Prostate gland (tissue), 2 donors: ENCODE results near the gene MAP3K20.

ENCODE experiments used
- CTCF ChIP-seq, 4 experiments: fragments of 200-600 bp in 2 of 4; fragments of 450-650 bp in 2 of 4; sonication (generic) in 2 of 4; IDR thresholded peaks; 1 replicate in 3 of 4; 2 replicates in 1 of 4; pipeline ENCODE4 v1.5.1; 2016 to 2019; ENCODE audit warnings: antibody characterized with exemption in 4 of 4, mild to moderate bottlenecking in 2 of 4, moderate library complexity in 2 of 4
- POLR2A ChIP-seq: fragments of 450-650 bp; IDR thresholded peaks from one replicate; pipeline ENCODE4 v1.6.1; 2016; ENCODE audit warnings: antibody characterized with exemption, mild to moderate bottlenecking
- POLR2AphosphoS5 ChIP-seq: sonication (generic); formaldehyde crosslinking; IDR thresholded peaks from one replicate; pipeline ENCODE4 v1.6.1; 2017; ENCODE audit warnings: antibody characterized with exemption

GRCh38 chr2:173087214-173087581 lies 11.6 kb downstream of the MAP3K20 start:
- TF ChIP-seq POLR2AphosphoS5: no peak
- no peak for TF ChIP-seq CTCF (IDR thresholded peaks at IDR 0.05)
- TF ChIP-seq POLR2A: no peak
